ENCODE measurements around the gene CRIM1.

CRIM1 gene

DNA sequence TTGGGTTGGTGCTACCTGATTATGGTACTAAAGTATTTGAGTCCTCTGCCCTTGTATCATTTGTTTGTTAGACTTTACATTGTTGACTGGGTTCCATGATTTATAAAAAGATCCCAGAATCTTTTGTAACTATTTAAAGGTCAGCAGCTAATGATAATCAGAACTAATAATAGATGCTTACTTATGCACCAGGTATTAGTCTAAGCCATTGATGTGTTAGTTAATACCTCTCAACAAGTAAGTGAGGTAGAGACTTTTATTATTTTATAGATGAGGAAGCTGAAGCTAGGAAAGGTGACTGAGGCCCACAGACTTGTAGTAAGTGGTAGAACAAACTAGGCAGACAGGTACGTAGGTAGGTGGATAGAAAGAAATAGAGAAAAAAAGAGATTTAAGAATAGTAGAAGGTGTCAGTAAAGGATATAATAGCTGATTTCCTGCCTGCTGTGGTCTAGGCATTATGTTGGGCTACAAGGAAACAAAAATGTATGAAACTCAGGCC lies 68.1 kb downstream of the CRIM1 start:
- DNase-seq (ENCODE audit: low read depth in 2 of 2), result no peak

GRCh38 chr2:36425608-36426355 lies 70.2 kb downstream of the CRIM1 start:
- no peak for DNase-seq (ENCODE audit: low read depth in 2 of 2)

DNA sequence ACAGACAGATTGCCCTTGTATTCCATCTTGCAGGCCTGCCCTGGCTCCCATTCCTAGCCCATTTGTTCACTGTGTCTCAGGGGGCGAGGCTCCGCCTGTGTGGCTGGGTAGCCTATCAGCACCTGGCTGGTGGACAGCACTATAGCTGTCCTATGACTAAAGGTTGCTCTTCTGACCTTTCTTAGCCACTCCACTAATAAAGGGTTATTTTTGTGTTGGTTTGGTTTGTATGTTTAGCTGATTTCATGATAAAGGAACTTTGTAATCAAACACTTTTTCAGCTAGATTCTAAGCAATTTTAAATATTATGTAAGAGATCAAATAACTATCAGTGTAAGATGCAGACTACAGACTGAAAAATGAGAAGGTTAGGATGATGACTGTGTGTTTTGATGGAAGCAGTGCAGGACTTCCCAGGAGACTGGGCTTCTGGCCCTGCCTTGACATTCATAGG lies 72.2 kb downstream of the CRIM1 start:
- no peak for DNase-seq (ENCODE audit: low read depth in 2 of 2)

DNA sequence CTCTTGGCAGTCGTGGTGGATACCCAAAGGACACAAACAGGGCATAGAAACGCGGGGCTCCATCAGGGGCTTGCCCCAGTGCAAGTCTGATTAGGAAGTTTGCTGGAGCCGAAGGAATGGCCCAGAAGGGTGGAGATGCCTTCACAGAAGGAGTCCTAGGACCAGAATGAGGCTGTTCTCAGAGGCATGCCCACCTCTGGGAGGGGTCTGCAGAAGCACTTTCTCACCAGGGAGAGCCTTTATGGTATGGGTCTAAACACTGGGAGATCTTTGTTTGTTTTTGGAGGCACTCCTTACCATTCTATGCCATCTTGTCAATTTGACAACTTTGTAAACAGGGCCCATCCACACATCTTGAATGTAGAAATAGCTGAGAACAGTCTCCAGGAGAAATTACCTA lies 75.0 kb downstream of the CRIM1 start:
- DNase-seq (ENCODE audit: low read depth in 2 of 2), result no peak

DNA sequence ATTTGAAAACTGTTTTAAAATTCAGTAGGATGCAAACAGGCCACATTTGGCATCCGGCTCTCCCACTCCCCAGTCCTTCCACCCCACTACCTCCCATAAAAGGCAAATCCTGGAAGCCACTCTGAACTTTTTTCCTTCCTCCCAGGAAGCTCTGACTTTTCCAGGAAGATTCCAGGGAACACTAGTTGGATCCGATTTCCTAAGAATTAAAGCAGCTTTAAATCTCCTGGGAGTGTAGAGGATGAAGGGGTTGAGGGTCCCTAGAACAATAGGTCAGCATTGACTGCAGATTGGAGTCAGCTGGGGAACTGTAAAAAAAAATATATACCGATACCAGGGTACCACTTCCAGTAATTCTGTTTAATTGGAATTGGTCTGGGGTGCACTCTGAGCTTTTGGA lies 76.9 kb downstream of the CRIM1 start:
- DNase-seq (ENCODE audit: low read depth in 2 of 2), result no peak

DNA sequence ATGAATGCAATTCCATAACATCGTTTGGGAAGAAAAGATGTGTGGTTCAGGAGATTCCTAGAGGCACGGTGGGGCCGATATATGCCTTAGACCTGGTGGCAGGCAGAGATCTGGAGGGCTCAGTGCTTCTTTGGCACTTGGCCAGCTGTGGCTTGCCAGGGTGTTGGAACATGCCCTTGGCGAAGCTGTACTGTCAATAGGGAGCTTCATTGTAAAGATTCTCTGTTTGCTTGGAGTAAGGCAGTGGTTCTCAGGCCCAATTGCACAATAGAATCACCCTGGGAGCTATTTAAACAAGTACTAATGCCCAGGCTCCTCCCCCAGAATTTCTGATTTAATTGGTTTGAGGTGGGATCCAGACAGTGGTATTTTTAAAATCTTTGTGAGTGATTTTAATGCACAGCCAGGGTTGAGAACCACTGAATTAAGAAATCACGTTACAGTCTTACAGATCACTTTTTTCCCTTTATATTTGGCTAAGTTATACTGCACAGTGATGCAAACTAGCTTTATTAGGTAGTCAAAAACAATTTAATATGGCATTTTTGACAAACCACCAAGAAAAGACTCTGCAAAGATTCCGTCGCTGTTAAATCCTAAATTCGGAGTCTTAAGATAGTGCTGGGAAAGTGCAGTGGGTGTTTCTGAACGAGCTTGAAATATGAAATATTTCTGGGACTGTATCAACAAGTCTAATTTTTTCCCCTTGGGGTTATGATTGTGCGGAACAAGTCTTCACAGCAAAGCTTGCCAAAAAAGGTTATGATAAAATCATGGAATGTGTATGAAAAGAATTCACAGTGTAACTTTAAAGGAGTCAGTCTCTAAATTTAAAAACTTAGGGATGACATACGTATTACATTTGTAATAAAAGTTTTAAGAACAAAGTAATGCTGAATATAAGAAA lies 78.0 kb downstream of the CRIM1 start:
- no peak for DNase-seq (ENCODE audit: low read depth in 2 of 2)

DNA sequence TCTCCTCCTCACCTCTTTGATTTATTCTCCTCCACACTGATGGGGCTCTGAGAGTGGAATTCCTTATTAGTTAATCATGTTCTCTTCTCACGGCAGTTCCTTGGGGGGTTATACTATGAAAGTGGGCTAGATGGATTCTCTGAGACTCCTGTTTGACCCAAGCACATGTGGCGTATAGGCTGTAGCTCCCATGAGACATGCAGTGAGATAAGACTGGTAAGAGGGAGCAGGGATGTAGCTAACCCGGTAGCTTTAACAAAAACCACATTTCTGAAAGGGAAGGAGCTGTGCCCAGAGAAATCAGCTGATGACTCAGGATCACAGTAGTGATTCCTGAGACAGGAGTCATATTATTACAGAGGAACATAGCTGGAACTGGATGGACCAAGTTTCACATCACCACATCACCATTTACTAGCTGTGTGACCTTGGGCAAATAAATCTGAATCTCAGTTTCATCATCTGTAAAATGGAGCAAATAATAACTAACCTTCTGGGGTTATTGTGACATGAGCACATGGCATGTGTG lies 82.9 kb downstream of the CRIM1 start:
- no peak for DNase-seq (ENCODE audit: low read depth in 2 of 2)

GRCh38 chr2:36439084-36439483 lies 83.5 kb downstream of the CRIM1 start:
- DNase-seq (ENCODE audit: low read depth in 2 of 2), result no peak

DNA sequence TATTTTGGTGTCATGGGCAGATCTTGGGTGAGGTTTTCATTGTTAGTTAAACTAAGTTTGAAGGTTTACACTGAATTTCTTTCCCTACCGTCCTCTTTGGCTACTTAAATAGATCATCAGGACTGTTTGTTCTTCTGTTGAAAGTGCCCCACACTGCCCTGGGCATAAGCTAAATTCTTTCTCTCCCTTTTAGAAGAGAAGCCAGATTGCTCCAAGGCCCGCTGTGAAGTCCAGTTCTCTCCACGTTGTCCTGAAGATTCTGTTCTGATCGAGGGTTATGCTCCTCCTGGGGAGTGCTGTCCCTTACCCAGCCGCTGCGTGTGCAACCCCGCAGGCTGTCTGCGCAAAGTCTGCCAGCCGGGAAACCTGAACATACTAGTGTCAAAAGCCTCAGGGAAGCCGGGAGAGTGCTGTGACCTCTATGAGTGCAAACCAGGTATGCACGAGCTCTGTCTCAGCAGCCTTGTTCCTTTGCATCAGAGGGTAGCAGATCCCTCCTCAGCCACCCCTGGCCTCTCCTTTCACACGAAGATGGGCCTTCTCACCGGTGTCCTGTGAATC lies 85.6 kb downstream of the CRIM1 start:
- no peak for DNase-seq (ENCODE audit: low read depth in 2 of 2)

DNA sequence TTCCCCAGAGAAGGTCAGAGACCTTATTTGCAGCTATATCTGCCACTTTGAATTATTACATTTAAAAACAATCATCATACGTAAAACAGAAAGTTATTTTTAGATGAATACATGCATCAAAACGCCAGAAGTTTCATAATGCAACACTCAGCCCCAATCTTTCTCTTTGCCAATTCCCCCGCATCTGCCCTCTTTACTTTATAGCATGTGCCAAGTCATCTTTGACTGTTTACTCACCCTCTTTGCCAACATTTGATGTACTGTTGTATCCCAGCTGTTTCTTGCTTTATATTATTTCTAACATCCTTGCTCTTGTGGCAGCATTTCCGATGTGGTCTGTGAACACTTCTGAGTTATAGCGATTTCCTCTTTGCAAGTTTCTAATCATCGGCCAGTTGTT lies 86.2 kb downstream of the CRIM1 start:
- DNase-seq (ENCODE audit: low read depth in 2 of 2), result no peak

- no peak for DNase-seq (ENCODE audit: low read depth in 2 of 2)
These were observed 88.8 kb downstream of the CRIM1 start for GRCh38 chr2:36444216-36444936.

DNA sequence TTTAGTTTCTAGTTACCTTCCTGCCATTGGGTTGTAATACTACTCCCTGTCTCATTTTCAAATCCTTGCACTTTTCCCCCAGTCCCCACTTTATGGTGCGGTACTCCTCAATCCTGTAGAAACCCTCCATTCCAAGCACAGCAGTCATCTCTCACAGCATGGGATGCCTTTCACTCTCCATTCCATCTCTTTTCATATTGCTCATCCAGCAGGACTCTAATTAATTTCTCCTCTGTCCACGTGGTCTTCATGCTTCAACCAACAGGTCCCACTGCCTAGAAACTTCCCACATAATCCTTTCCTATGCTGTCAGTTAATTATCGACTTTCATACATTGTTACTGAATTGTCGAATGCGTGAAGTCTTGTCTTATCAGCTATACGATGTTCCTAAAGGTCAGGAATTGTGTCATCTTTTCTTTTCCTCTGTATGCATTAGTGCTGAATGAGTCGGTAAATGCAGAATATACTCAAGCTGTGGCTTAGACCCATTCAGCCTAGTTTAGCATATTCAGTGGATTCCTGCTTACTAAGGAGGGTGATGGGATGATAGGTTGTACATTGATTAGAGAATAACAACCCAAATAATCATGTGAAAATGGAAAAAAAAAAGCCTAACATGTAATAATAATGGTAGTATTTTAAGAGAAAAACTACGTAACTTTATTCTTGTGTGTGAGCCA lies 89.7 kb downstream of the CRIM1 start:
- DNase-seq (ENCODE audit: low read depth in 2 of 2), result no peak

GRCh38 chr2:36446294-36446693 lies 90.7 kb downstream of the CRIM1 start:
- no peak for DNase-seq (ENCODE audit: low read depth in 2 of 2)

DNA sequence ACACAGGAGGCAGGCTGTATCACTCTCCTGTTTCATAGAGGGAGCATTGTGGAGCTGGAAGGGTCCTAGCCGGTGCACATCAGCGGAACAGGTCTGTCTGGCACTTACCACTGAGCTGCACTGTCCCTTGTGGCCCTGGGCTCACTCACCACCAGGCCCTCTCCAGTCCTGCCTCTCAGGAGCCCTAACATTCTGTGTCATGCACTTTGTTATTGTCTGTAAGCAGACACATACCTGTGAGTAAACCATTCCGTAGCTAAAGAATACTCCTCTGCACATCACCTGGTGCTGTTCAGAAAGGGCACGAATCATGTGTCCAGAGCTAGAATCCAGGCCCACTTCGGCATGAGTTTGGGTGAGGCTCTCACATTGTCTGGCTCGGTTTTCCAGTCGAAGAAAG lies 93.6 kb downstream of the CRIM1 start:
- no peak for DNase-seq (ENCODE audit: low read depth in 2 of 2)

GRCh38 chr2:36449943-36450392 lies 94.4 kb downstream of the CRIM1 start:
- no peak for DNase-seq (ENCODE audit: low read depth in 2 of 2)

DNA sequence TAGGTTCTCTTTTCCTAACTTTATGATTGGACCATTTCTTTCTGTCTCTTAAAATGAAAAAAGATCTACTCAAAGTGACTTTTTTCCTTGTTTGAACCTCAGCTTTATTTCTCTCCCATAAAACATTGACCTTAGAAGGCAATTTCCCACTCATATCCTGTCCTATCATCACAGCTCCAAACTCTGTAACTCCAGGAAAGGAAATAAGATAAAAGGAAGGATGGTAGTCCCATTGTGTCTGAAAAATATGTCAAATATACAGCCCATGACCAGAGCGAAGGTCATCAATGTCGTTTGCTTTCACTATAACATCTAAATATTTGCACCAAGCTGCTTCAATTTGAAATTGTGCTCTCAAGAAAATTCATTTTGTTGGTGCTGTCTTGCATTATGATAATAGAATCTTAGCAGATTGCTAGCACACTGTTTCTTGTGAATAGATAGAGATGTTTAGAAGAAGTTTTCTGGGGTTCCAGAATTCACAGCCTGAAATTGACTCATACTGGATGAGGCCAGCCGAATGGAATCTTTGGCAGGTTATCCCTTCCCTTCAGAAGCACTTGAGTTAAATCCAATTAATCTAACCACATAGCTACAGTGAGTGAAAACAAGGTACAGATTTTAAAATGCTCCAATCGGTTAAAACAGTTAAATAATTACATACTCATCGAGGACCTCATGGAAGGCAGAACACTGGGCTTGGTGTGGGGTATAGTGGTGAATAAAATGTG lies 95.1 kb downstream of the CRIM1 start:
- DNase-seq (ENCODE audit: low read depth in 2 of 2), result no peak

- DNase-seq (ENCODE audit: low read depth in 2 of 2), result no peak
These were observed 95.9 kb downstream of the CRIM1 start for GRCh38 chr2:36451512-36451911.

GRCh38 chr2:36452260-36452659 lies 96.7 kb downstream of the CRIM1 start:
- no peak for DNase-seq (ENCODE audit: low read depth in 2 of 2)

DNA sequence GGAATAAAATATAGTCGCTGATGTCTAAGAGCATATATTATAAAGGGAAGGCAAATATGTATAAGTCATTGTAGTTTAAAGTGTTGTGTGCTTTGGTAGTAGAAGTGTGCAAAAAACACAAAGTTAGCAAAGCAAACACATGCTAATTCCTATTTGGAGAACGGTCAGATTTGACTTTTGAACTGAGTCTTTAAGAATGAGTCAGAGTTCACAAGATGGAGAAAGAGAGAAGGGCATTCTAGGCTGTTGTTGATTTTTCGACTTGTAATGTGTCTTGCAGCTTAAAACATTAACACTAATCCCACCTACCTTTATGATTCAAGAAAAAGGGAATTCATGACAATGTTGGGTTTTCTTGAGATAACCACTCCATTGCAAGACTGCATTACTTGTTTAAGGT lies 98.1 kb downstream of the CRIM1 start:
- no peak for DNase-seq (ENCODE audit: low read depth in 2 of 2)

DNA sequence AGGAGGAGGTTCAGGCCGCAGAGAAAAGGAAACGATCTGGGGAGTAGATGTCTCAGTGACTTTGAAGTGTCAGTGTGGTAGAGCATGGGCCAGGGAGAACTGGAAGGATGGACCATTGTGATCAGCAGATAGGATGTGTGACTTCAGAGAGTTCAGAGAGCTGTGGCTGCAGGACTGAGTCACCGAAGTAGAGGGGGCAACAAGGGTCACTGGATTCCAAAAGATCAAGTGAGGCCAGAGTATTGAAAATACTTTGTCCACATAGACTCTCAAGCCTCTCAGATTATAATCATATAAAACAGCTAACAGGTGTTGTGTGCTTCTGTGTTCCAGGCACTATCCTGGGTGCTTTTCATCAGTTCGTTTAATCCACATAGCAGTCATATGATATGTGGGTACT lies 99.4 kb downstream of the CRIM1 start:
- no peak for DNase-seq (ENCODE audit: low read depth in 2 of 2)
